Astrocyte (in vitro differentiated cells and primary cell): ENCODE data around the gene SSBP2. TPM values are rescaled to one million over a fixed set of nuclear protein-coding genes. Genes with fewer than 3 reads are reported as not detected.
"Not testable (repeated sequence)": the region's sequence is repeated elsewhere in the genome, so short reads cannot be mapped to it uniquely, and the experiment has no call there.

Source experiments
- DNase-seq: peaks from one replicate; pipeline ENCODE4 v3.0.0-alpha.2; 2010; ENCODE audit warnings: low read depth
- FAIRE-seq: peaks from 2 replicates; lab custom pipeline; 2011; peaks lifted over from hg19 to GRCh38; lab: Jason Lieb, UNC
- H2AFZ ChIP-seq: 2 replicates; pipeline ENCODE4 v1.6.0; 2012; ENCODE audit warnings: low read depth, low read length, inconsistent platforms
- H3K27ac ChIP-seq: 2 replicates; pipeline ENCODE4 v1.5.1; 2011; ENCODE audit warnings: low read depth, low read length, inconsistent platforms
- H3K27me3 ChIP-seq: 2 replicates; pipeline ENCODE4 v1.6.0; 2011; ENCODE audit warnings: low read length, inconsistent platforms; ENCODE audit not compliant: insufficient read depth
- H3K36me3 ChIP-seq: 2 replicates; pipeline ENCODE4 v1.5.1; 2011; ENCODE audit warnings: low read length, inconsistent platforms; ENCODE audit not compliant: insufficient read depth
- H3K4me1 ChIP-seq: 2 replicates; pipeline ENCODE4 v1.5.1; 2011; ENCODE audit warnings: low read length, inconsistent platforms; ENCODE audit not compliant: insufficient read depth
- H3K4me2 ChIP-seq: 2 replicates; pipeline ENCODE4 v1.6.0; 2012; ENCODE audit warnings: low read length, inconsistent platforms
- H3K4me3 ChIP-seq: 2 replicates; pipeline ENCODE4 v1.5.1; 2011; ENCODE audit warnings: low read depth, mild to moderate bottlenecking, low read length, inconsistent platforms; ENCODE audit not compliant: insufficient read depth
- H3K79me2 ChIP-seq: 2 replicates; pipeline ENCODE4 v1.6.0; 2012; ENCODE audit warnings: mild to moderate bottlenecking, low read length, inconsistent platforms; ENCODE audit not compliant: insufficient read depth
- H3K9ac ChIP-seq: 2 replicates; pipeline ENCODE4 v1.6.0; 2012; ENCODE audit warnings: mild to moderate bottlenecking, low read length, inconsistent platforms
- H3K9me3 ChIP-seq: 2 replicates; pipeline ENCODE4 v1.5.1; 2012; ENCODE audit warnings: low read depth, mild to moderate bottlenecking, low read length, inconsistent platforms; ENCODE audit not compliant: insufficient read depth
- H4K20me1 ChIP-seq: 2 replicates; pipeline ENCODE4 v1.6.0; 2012; ENCODE audit warnings: low read length, inconsistent platforms; ENCODE audit not compliant: insufficient read depth
- H3K27ac Mint-ChIP-seq: one replicate; pipeline ENCODE4 v1.8.0; 2021; ENCODE audit warnings: mild to moderate bottlenecking, mixed read lengths; ENCODE audit not compliant: unreplicated experiment
- H3K27me3 Mint-ChIP-seq: one replicate; pipeline ENCODE4 v1.8.0; 2021; ENCODE audit warnings: low read depth, mixed read lengths; ENCODE audit not compliant: unreplicated experiment
- H3K36me3 Mint-ChIP-seq: one replicate; pipeline ENCODE4 v1.8.0; 2021; ENCODE audit warnings: low read depth, mixed read lengths; ENCODE audit not compliant: unreplicated experiment
- H3K4me1 Mint-ChIP-seq: one replicate; pipeline ENCODE4 v1.8.0; 2021; ENCODE audit warnings: low read depth, mixed read lengths; ENCODE audit not compliant: unreplicated experiment
- H3K4me3 Mint-ChIP-seq: one replicate; pipeline ENCODE4 v1.8.0; 2021; ENCODE audit warnings: mild to moderate bottlenecking, moderate library complexity, mixed read lengths; ENCODE audit not compliant: unreplicated experiment
- H3K9me3 Mint-ChIP-seq: one replicate; pipeline ENCODE4 v1.8.0; 2021; ENCODE audit warnings: mild to moderate bottlenecking, mixed read lengths; ENCODE audit not compliant: unreplicated experiment
- CTCF ChIP-seq: IDR thresholded peaks from 2 replicates; pipeline ENCODE4 v1.5.1; 2011; ENCODE audit warnings: low read depth, mild to moderate bottlenecking, inconsistent platforms, low read length, moderate library complexity; ENCODE audit not compliant: insufficient read depth
- EZH2 ChIP-seq: IDR thresholded peaks from 2 replicates; pipeline ENCODE4 v1.6.1; 2012; ENCODE audit warnings: mild to moderate bottlenecking, low read length, inconsistent platforms; ENCODE audit not compliant: insufficient read depth
- total RNA-seq: library from RNA; stranded (reverse); gene quantifications from 2 replicates; pipeline ENCODE4 v1.2.1, GENCODE V29; 2021

The SSBP2 gene
- total RNA-seq, 1 donor from 2014 or later, result 59.8 TPM

- no peak for FAIRE-seq
- H4K20me1 ChIP-seq, result no peaks in the 10 kb centered on the region
- H3K4me3 ChIP-seq, result no peak overlapping the region
- Mint-ChIP-seq H3K27me3 (no peaks in the 10 kb centered on the region), H3K27ac (no peak overlapping the region), H3K4me3 (no peak overlapping the region), H3K9me3 (peaks cover 2% of the 10 kb centered on the region), H3K4me1 (peaks cover 23% of the 10 kb centered on the region), H3K36me3 (peaks cover 5% of the 10 kb centered on the region)
- H3K79me2 ChIP-seq, result no peaks in the 10 kb centered on the region
- H2AFZ ChIP-seq, result no peak overlapping the region
- TF ChIP-seq CTCF (no peak), EZH2 (no peak)
- H3K27ac ChIP-seq, result peak overlapping the region; percentile 24
- H3K9me3 ChIP-seq, result no peaks in the 10 kb centered on the region
- DNase-seq, result peak; percentile 72
- H3K9ac ChIP-seq, result no peak overlapping the region
- no peaks in the 10 kb centered on the region for H3K36me3 ChIP-seq
- H3K4me1 ChIP-seq, result peaks cover 4% of the 10 kb centered on the region
- H3K4me2 ChIP-seq, result peak overlapping the region; percentile 50
- H3K27me3 ChIP-seq, result no peaks in the 10 kb centered on the region
These were observed 33.0 kb downstream of the SSBP2 start for GRCh38 chr5:81717860-81718259.

- TF ChIP-seq EZH2, result no peak
- TF ChIP-seq CTCF, result no peak
- H3K4me2 ChIP-seq, result no peak overlapping the region
- peaks cover 4% of the 10 kb centered on the region for H3K4me1 ChIP-seq
- no peaks in the 10 kb centered on the region for H3K79me2 ChIP-seq
- H3K9ac ChIP-seq, result no peak overlapping the region
- H4K20me1 ChIP-seq, result no peaks in the 10 kb centered on the region
- Mint-ChIP-seq H3K9me3 (peaks cover 2% of the 10 kb centered on the region), H3K4me3 (no peak overlapping the region), H3K4me1 (peaks cover 23% of the 10 kb centered on the region), H3K36me3 (peaks cover 5% of the 10 kb centered on the region), H3K27me3 (no peaks in the 10 kb centered on the region), H3K27ac (no peak overlapping the region)
- no peaks in the 10 kb centered on the region for H3K36me3 ChIP-seq
- FAIRE-seq (no peak), DNase-seq (peak; percentile 28)
- H3K27me3 ChIP-seq, result no peaks in the 10 kb centered on the region
- no peaks in the 10 kb centered on the region for H3K9me3 ChIP-seq
- no peak overlapping the region for H2AFZ ChIP-seq
- no peak overlapping the region for H3K4me3 ChIP-seq
- H3K27ac ChIP-seq, result peak overlapping the region; percentile 24
These were observed 33.7 kb downstream of the SSBP2 start for GRCh38 chr5:81717226-81717625.

- H3K27me3 ChIP-seq, H3K9me3 ChIP-seq, H3K27me3 Mint-ChIP-seq, H3K79me2 ChIP-seq, H4K20me1 ChIP-seq, H3K36me3 ChIP-seq, H3K9ac ChIP-seq, H3K9me3 Mint-ChIP-seq, DNase-seq, FAIRE-seq, H3K4me1 ChIP-seq, H3K27ac Mint-ChIP-seq, H3K27ac ChIP-seq, H3K36me3 Mint-ChIP-seq, H3K4me3 Mint-ChIP-seq, H3K4me2 ChIP-seq, H3K4me3 ChIP-seq, H2AFZ ChIP-seq: not testable (repeated sequence)
- H3K4me1 Mint-ChIP-seq, result peaks cover 11% of the 10 kb centered on the region
These were observed 36.8 kb downstream of the SSBP2 start for GRCh38 chr5:81714076-81714475.
